Jurkat, Clone E6-1 (cell line): ENCODE results near the gene ARHGAP9.

Source experiments
- DNase-seq: peaks from one replicate; pipeline ENCODE4 v3.0.0-alpha.2; 2011; ENCODE audit warnings: low read depth, low spot score
- H3K4me3 ChIP-seq: 2 replicates; pipeline ENCODE4 v1.5.1; 2011; ENCODE audit warnings: mild to moderate bottlenecking, low read length, control low read depth, moderate library complexity

The ARHGAP9 gene

DNA sequence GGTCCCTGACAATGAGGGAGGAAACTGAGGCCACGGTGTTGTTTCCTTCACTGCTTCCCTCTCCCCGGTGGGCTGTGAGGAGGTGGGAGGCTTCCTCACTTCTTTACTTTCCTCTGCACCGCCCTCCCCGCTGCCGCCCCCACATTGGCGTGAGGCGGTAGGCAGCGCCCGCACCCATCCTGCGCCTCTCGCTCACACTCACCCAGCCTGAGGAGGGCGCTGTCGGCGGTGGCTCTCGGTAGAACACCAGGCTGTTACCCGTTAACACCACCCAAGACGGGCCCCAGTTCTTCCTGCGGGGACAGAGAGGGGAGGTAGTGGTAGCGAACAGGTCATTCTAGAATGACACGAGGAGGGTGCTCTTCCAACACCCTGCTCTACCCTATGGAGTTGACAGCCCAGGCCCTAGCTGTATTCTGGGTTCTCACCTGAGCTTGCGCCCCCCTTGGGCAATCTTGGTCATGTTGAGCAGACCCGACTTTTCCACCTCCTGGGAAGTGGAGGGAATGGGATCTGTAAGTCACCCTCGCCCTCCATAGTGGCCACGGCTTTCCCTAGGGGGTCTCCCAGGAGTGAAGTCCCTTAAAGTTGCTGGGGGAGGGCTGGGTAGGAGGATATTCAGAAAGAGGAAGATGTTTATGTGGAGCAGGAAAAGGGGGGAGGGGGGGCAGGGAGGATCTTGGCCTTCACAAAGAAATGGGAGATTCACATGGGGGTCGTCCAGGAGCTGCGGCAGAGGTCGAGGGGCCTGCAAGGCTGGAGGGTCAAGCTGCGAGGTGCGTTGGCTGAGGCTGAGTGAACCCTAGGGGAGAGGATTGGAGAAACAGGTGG lies 3.3 kb downstream of the ARHGAP9 start:
- DNase-seq: no peak
- peak overlapping the region; percentile 61 for H3K4me3 ChIP-seq

GRCh38 chr12:57475271-57476161 lies 4.2 kb downstream of the ARHGAP9 start:
- H3K4me3 ChIP-seq: no peak overlapping the region
- DNase-seq: no peak

GRCh38 chr12:57474862-57475261 lies 4.8 kb downstream of the ARHGAP9 start:
- DNase-seq: no peak
- H3K4me3 ChIP-seq: no peak overlapping the region

DNA sequence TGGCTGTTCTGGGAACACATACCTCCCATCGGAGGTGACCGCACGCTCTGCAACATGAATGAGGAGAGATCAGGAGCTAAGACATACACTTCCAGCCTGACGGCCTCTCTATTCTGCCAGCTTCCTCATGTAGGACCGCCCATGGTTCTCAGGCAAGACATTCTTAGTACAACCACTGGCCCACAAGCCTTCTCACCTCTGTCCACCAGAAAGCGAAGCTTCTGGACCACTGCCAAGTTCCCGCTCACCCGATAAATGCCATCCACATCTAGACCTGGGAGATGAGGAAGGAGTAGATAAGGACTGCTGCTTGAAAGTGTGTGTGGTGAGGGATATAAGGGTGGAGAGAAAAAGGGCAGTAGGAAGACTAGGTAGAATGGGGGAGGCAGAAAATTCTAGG lies 5.2 kb downstream of the ARHGAP9 start:
- DNase-seq: no peak
- H3K4me3 ChIP-seq: no peak overlapping the region

GRCh38 chr12:57473886-57474285 lies 5.8 kb downstream of the ARHGAP9 start:
- no peak for DNase-seq
- no peak overlapping the region for H3K4me3 ChIP-seq

GRCh38 chr12:57473392-57473791 lies 6.3 kb downstream of the ARHGAP9 start:
- DNase-seq: no peak
- H3K4me3 ChIP-seq: no peak overlapping the region

DNA sequence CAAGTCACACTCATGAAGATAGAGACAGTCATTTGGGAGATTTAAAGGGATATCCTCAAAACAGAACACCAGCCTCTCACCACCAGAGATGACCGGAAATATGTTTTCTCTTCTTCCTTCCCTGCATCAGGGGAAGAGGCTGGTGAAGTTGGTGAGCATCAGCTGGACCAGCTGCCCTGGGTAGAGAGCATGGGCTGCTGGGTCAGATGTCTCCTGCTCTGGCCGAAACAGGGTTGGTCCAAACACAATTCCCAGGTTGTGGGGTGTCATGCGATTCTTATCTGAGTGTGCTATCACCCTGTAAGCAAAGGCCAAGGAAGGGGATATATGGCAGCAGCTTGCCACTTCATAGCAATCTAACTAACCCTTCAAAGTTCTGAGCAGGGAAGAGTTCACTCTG lies 7.3 kb downstream of the ARHGAP9 start:
- no peak overlapping the region for H3K4me3 ChIP-seq
- no peak for DNase-seq

- DNase-seq: no peak
- no peak overlapping the region for H3K4me3 ChIP-seq
These were observed 8.0 kb downstream of the ARHGAP9 start for GRCh38 chr12:57471661-57472060.

DNA sequence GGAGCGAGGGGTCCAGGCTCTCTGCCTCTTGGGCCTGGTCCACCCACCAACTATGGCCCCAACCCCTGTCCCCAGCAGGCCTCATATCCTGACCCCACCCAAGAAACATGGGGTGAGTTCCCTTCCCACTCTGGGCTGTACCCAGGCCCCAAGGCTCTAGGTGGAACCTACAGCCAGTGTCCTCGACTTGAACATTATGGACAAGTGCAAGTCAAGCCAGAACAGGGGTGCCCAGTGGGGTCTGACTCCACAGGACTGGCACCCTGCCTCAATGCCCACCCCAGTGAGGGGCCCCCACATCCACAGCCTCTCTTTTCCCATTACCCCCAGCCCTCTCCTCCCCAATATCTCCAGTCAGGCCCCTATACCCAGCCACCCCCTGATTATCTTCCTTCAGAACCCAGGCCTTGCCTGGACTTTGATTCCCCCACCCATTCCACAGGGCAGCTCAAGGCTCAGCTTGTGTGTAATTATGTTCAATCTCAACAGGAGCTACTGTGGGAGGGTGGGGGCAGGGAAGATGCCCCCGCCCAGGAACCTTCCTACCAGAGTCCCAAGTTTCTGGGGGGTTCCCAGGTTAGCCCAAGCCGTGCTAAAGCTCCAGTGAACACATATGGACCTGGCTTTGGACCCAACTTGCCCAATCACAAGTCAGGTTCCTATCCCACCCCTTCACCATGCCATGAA lies 8.6 kb downstream of the ARHGAP9 start:
- no peak overlapping the region for H3K4me3 ChIP-seq
- no peak for DNase-seq

GRCh38 chr12:57470286-57470969 lies 9.2 kb downstream of the ARHGAP9 start:
- no peak overlapping the region for H3K4me3 ChIP-seq
- no peak for DNase-seq

- no peak for DNase-seq
- no peak overlapping the region for H3K4me3 ChIP-seq
These were observed 10.1 kb downstream of the ARHGAP9 start for GRCh38 chr12:57469296-57470164.

- no peak overlapping the region for H3K4me3 ChIP-seq
These were observed 11.8 kb downstream of the ARHGAP9 start for GRCh38 chr12:57467915-57468314.

GRCh38 chr12:57467212-57467874 lies 12.3 kb downstream of the ARHGAP9 start:
- no peak for DNase-seq
- H3K4me3 ChIP-seq: no peak overlapping the region

More at GRCh38 chr12:57467915-57468314, 11.8 kb downstream of the ARHGAP9 start:
- DNase-seq: no peak

- no peak for DNase-seq
- no peak overlapping the region for H3K4me3 ChIP-seq
These were observed 13.7 kb downstream of the ARHGAP9 start for GRCh38 chr12:57465747-57466505.

DNA sequence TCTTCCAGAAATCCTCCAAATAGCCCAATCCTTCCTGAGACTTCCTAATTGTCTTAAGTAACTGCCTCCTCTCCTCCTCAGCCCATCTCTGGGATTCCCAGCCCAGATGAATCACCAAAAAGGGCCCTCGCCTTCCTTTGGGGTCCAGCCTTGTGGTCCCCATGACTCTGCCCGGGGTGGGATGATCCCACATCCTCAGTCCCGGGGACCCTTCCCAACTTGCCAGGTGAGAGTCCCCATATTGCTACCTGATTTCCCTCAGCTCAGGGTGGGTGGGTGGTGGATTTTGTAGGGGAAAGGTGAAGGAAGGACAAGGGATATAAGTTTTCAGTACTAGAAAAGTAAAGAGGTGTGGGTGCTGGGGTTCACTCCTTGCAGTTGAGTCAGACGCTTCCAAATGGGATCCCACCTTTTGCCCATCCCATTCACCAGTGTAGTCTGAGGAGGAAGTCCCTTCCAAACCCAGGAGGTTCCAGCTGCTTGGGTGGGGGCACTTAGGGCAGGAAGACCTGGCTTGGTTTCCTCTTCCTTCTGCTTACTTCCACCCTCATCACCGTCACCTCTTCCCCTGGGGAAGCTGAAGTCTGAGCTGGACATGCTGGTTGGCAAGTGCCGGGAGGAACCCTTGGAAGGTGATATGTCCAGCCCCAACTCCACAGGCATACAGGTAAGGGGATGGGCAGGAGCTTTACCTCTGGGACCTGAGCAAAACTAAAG lies 14.5 kb downstream of the ARHGAP9 start:
- H3K4me3 ChIP-seq: no peak overlapping the region
- no peak for DNase-seq

DNA sequence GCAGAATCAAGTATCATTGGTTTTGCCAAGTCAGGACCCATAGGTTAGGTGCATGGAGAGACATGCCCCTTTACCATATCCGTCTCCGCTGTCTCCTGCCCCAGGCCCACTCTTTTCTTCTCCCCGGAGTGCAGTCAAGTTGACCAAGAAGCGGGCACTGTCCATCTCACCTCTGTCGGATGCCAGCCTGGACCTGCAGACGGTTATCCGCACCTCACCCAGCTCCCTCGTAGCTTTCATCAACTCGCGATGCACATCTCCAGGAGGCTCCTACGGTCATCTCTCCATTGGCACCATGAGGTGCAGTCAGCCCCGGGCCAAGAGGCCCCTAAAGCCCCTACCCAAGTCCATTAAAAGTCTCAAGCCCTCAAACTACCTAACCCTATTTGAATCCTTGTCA lies 15.1 kb downstream of the ARHGAP9 start:
- DNase-seq: no peak
- H3K4me3 ChIP-seq: no peak overlapping the region

DNA sequence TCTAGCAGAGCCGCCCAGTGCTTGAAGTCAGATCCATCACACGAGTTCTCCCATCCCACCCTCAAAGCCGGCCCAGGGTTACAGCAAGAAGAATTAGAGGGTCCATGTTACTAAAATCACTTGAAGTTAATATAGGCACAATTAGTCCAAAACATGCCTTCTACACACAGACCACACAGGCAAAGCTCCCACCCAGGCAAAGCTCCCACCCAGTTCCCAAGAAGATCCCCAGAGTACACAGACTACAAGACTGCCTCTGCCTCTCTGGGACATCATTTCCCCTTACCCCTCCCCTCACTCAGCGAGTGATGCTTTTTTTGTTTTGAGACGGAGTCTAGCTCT lies 16.8 kb downstream of the ARHGAP9 start:
- no peak overlapping the region for H3K4me3 ChIP-seq

More for the DNA sequence above, 16.8 kb downstream of the ARHGAP9 start:
- no peak for DNase-seq
